A549 treated with Hydrocortisone at 1 μM for 4 hours (cell line): ENCODE results near the gene SLC25A20. TPM values are rescaled to one million over a fixed set of nuclear protein-coding genes. Genes with fewer than 3 reads are reported as not detected.

Experiments
- total RNA-seq: library from RNA; stranded (reverse); fragments of 200-300 nt; extraction: Qiagen RNA extraction; gene quantifications from 5 replicates; pipeline ENCODE4 v1.2.3, GENCODE V29; 2022

SLC25A20 gene, protein sequence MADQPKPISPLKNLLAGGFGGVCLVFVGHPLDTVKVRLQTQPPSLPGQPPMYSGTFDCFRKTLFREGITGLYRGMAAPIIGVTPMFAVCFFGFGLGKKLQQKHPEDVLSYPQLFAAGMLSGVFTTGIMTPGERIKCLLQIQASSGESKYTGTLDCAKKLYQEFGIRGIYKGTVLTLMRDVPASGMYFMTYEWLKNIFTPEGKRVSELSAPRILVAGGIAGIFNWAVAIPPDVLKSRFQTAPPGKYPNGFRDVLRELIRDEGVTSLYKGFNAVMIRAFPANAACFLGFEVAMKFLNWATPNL
- 10.3 to 12.0 TPM (median 11.3 TPM) in 5 replicates for total RNA-seq

DNA sequence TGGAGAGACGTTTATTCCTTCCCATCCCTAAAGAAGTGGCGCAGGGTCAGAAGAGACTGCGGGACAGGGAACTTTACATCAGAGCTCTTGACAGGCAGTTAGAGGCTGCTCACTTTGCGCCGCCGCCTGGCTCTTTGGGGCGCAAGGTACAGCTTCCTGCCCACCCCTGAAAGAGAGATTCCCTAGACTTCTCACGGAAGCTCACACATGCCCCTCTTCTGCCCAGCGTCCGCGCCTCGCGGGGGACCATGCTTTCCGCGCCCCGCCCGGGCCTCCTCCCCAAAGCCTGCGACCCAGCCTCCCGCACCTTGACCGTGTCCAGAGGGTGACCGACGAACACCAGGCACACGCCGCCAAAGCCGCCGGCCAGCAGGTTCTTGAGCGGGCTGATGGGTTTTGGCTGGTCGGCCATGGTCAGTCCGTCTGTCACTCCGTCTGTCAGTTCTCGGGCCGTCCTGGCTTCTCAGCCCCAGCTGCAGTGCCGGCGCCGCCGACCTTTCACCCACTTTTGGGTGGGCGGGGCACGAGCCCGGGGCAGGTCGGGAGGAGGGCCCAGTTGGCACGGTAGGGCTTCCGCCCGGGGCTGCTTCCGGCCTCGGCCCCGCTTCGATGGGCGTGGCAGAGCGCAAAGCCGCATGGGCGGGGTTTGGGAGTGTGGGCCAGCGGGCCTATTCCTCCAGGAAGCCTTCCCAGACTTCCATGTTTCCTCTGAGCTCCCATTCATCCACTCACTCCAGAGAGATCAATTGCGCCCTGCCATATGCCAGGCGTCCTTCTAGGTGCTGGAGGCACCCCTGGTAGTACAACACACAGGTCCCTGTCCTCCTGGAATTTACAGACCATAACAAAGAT lies at the start of gene SLC25A20:
SLC25A20 (minus strand) TSS at position 500 of the 852 bp plus-strand sequence; CDS start at position 412, 88 bp downstream.

DNA sequence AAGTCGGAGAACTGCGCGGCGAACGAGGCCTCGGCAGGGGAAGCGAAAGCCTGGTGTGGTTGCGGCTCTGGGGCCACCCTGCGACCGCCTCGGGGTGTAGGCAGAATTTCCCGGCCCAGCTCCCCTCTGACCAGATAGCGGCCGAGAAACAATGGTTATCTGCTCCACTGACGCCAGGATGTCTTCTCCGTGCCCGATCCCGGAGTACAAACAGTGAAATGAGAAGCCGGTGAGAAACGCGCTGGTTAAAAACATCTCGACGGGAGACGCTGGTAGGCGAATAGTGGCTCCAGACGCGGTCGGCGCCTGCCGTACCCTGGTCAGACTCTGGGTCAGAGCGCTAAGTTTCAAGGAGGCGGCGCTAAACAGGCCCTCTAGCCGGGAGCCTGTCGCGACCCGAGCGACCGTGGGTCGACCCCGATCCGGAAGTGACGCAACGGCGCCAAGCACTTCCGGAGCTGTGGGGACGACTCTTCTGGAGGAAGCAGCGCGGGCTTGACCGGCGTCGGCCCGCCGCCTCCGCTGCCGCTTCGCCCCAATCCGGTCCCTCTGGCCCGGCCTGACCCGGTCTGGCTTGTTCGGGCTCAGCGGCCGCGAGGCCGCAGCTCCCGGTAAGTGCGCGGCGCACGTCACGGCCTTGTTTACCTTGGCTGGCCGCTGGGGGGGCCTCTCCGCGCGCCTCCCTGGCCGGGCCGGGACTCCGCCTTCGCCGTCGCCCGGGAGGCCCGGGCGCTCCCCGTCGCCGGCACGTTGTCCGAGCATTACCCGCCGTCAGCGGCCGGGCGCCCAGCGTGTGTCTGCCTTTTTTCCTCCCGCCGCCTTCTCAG lies 19.9 kb upstream of the SLC25A20 start, which contains the start of gene ARIH2:
ARIH2 (plus strand) TSS at position 455 of the 827 bp plus-strand sequence. CDS start 8,717 bp downstream, outside the sequence.

DNA sequence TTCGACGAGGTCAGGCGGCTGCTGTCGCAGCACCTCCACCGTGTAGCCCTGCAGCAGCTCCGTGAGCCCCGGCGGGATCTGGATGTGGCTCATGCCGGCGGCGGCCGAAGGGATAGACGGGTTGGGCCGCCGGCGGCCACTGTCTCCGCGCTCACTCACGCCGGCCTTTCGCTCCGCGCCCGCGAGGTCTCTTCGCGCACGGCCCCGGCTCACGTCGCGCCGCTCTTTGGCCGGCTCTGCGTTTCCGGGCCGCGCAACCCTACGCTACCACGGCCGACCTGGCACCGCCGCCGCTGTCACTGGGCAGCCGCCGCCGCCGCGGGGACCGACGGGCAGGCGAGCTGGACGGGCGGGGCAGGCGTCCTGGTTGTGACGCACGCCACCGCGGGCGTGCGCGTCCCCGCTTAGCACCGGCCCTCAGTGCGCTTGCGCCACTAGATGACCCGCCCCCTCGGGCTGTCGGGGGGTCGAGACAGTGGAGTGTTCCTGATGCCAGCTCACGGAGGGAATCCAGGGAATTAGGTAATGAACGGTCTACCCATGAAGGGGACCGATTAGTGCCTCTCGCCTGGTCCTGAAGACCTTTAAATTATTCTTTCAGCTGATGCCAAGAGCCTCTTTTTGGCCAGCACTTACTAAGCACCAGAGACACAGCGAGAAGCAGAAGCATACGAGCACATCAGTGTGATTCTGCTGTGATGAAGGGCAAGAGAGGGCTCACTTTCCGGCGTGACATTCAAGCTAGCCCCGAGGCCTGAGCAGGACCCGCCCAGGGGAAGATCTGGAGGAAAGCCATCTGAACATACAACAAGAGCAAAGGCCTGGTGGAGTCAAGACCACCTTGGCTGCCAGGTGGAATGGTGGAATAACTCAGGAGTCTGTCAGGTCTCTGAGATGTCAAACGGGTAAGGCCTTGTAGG lies 50.9 kb downstream of the SLC25A20 start, which contains the start of gene PRKAR2A:
PRKAR2A (minus strand) TSS at position 371 of the 920 bp plus-strand sequence; CDS start at position 93, 278 bp downstream.

Other genes with a start within 250 kb of the SLC25A20 start
- 3.7 to 4.5 TPM (median 4.3 TPM) in 5 replicates for gene CELSR3, start 236.0 kb downstream of the SLC25A20 start, total RNA-seq
- gene NCKIPSD, start 213.0 kb downstream of the SLC25A20 start, total RNA-seq, result 8.0 to 11.4 TPM (median 9.5 TPM) in 5 replicates
- 48.8 to 54.4 TPM (median 52.6 TPM) in 5 replicates for gene IP6K2, start 181.7 kb downstream of the SLC25A20 start, total RNA-seq
- 15.6 to 21.7 TPM (median 19.1 TPM) in 5 replicates for gene PRKAR2A, start 51.0 kb downstream of the SLC25A20 start, total RNA-seq
- 52.5 to 66.6 TPM (median 58.1 TPM) in 5 replicates for gene ARIH2, start 20.0 kb upstream of the SLC25A20 start, total RNA-seq
- gene P4HTM, start 91.4 kb upstream of the SLC25A20 start, total RNA-seq, result 12.2 to 20.2 TPM (median 17.5 TPM) in 5 replicates
- 65.0 to 73.0 TPM (median 69.3 TPM) in 5 replicates for gene WDR6, start 108.5 kb upstream of the SLC25A20 start, total RNA-seq
- 20.3 to 25.8 TPM (median 24.4 TPM) in 5 replicates for gene DALRD3, start 119.7 kb upstream of the SLC25A20 start, total RNA-seq
- 49.6 to 89.0 TPM (median 87.8 TPM) in 5 replicates for gene NDUFAF3, start 123.2 kb upstream of the SLC25A20 start, total RNA-seq
- gene IMPDH2, start 130.5 kb upstream of the SLC25A20 start, total RNA-seq, result 147 to 182 TPM (median 153 TPM) in 5 replicates
- gene QRICH1, start 195.2 kb upstream of the SLC25A20 start, total RNA-seq, result 35.1 to 42.1 TPM (median 35.9 TPM) in 5 replicates
- 121 to 163 TPM (median 145 TPM) in 5 replicates for gene QARS1, start 205.9 kb upstream of the SLC25A20 start, total RNA-seq
- 20.0 to 23.6 TPM (median 21.9 TPM) in 5 replicates for gene USP19, start 221.9 kb upstream of the SLC25A20 start, total RNA-seq
- gene LAMB2, start 234.2 kb upstream of the SLC25A20 start, total RNA-seq, result 92.5 to 109 TPM (median 101 TPM) in 5 replicates